HG03196 (cell line): ENCODE results near the gene MIEF2.
"Not testable (repeated sequence)": the region's sequence is repeated elsewhere in the genome, so short reads cannot be mapped to it uniquely, and the experiment has no call there.

ENCODE experiments used
- ATAC-seq: cut with Tn5 transposase; IDR thresholded peaks from one replicate; pipeline ENCODE4 v1.9.1; 2021; ENCODE audit not compliant: unreplicated experiment

MIEF2 gene

GRCh38 chr17:18281788-18282187 lies 21.3 kb downstream of the MIEF2 start:
- no peak for ATAC-seq

- ATAC-seq = no peak
Measured at GRCh38 chr17:18285296-18285695, 24.8 kb downstream of the MIEF2 start.

- no peak for ATAC-seq
Measured at GRCh38 chr17:18291718-18292540, 31.5 kb downstream of the MIEF2 start.

GRCh38 chr17:18298061-18298460 lies 37.6 kb downstream of the MIEF2 start:
- not testable (repeated sequence) for ATAC-seq

GRCh38 chr17:18300725-18301480 lies 40.4 kb downstream of the MIEF2 start:
- ATAC-seq = no peak

GRCh38 chr17:18303206-18303605 lies 42.7 kb downstream of the MIEF2 start:
- ATAC-seq = not testable (repeated sequence)

GRCh38 chr17:18309202-18309601 lies 48.7 kb downstream of the MIEF2 start:
- no peak for ATAC-seq

- peak; percentile 20 for ATAC-seq
Measured at GRCh38 chr17:18314059-18314730, 53.7 kb downstream of the MIEF2 start.

GRCh38 chr17:18314731-18315561 lies 54.5 kb downstream of the MIEF2 start, which contains the start of the genes SMCR8 and TOP3A:
SMCR8 (plus strand) TSS chr17:18315293; CDS start chr17:18315790, 497 bp downstream.
TOP3A (minus strand) TSS chr17:18314994; CDS start chr17:18314778, 216 bp downstream.
- peak; percentile 73 for ATAC-seq

- ATAC-seq = no peak
Measured at GRCh38 chr17:18315562-18315922, 55.1 kb downstream of the MIEF2 start.

GRCh38 chr17:18315961-18316360 lies 55.5 kb downstream of the MIEF2 start:
- no peak for ATAC-seq
